H1 (cell line): ENCODE results near the gene MMP24. TPM values are rescaled to one million over a fixed set of nuclear protein-coding genes. Genes with fewer than 3 reads are reported as not detected.
A peak's percentile ranks its signal among the peaks of the same experiment; 100 is the strongest.

Experiments used
- CTCF ChIA-PET: fragments of 300-600 bp; sonication (Branson Sonifier 250); formaldehyde crosslinking; loops from one replicate; lab custom pipeline; 2021; ENCODE audit not compliant: partially characterized antibody; lab: Charles Lee
- POLR2A ChIA-PET: fragments of 300-600 bp; sonication (Branson Sonifier 250); formaldehyde crosslinking; loops from one replicate; lab custom pipeline; 2021; ENCODE audit warnings: inconsistent platforms; ENCODE audit not compliant: partially characterized antibody; lab: Charles Lee
- DNase-seq, 2 experiments: peaks; one replicate each; pipeline versions ENCODE4 v3.0.0 to v3.0.0-alpha.2; 2010 to 2022; ENCODE audit warnings: low spot score in 2 of 2, low read depth in 1 of 2, mixed read lengths in 1 of 2
- FAIRE-seq: peaks from 2 replicates; lab custom pipeline; 2011; peaks lifted over from hg19 to GRCh38; lab: Jason Lieb, UNC
- H2AFZ ChIP-seq: 2 replicates; pipeline ENCODE4 v1.8.1; 2012; ENCODE audit warnings: low read length, inconsistent platforms
- H2AK5ac ChIP-seq: 2 replicates; pipeline ENCODE4 v1.6.1; 2013; ENCODE audit warnings: low read depth, low read length
- H2BK120ac ChIP-seq: replicated peaks from 2 replicates; pipeline ENCODE3; 2013; ENCODE audit warnings: low read depth, low read length, inconsistent platforms
- H2BK12ac ChIP-seq: 2 replicates; pipeline ENCODE4 v1.6.1; 2013; ENCODE audit warnings: low read depth, low read length
- H2BK15ac ChIP-seq: 2 replicates; pipeline ENCODE4 v1.6.1; 2013; ENCODE audit warnings: low read length
- H2BK20ac ChIP-seq: 2 replicates; pipeline ENCODE4 v1.6.1; 2013; ENCODE audit warnings: low read length
- H2BK5ac ChIP-seq: 2 replicates; pipeline ENCODE4 v1.6.1; 2013; ENCODE audit warnings: low read depth, low read length
- H3K14ac ChIP-seq: 2 replicates; pipeline ENCODE4 v1.6.1; 2013; ENCODE audit warnings: inconsistent platforms; ENCODE audit not compliant: insufficient read length
- H3K18ac ChIP-seq: 2 replicates; pipeline ENCODE4 v1.6.1; 2013; ENCODE audit warnings: low read length; ENCODE audit errors: extremely low read depth
- H3K23ac ChIP-seq: 2 replicates; pipeline ENCODE4 v1.6.1; 2013; ENCODE audit warnings: inconsistent platforms; ENCODE audit not compliant: insufficient read length
- H3K23me2 ChIP-seq: 2 replicates; pipeline ENCODE4 v1.6.1; 2013; ENCODE audit warnings: low read depth, low read length
- H3K27ac ChIP-seq: 2 replicates; pipeline ENCODE4 v1.6.1; 2011; ENCODE audit warnings: low read depth, low read length, inconsistent platforms
- H3K27me3 ChIP-seq, 4 experiments: replicated peaks in 1 of 4; 1 replicate in 1 of 4; 2 replicates in 3 of 4; pipeline versions ENCODE4 v1.6.1 to v1.8.1; 2011 to 2013; ENCODE audit warnings: low read length in 3 of 4, mild to moderate bottlenecking in 3 of 4, inconsistent platforms in 2 of 4, mixed read lengths in 2 of 4, moderate library complexity in 1 of 4; ENCODE audit not compliant: control insufficient read depth in 3 of 4, insufficient read depth in 3 of 4; ENCODE audit errors: extremely low read depth in 1 of 4
- H3K36me3 ChIP-seq, 4 experiments: 2 replicates each; pipeline versions ENCODE4 v1.6.1 to v1.8.1; 2011 to 2013; ENCODE audit warnings: mild to moderate bottlenecking in 4 of 4, low read length in 3 of 4, moderate library complexity in 2 of 4, control low read depth in 1 of 4, inconsistent platforms in 1 of 4; ENCODE audit not compliant: insufficient read depth in 4 of 4, control insufficient read depth in 2 of 4
- H3K4ac ChIP-seq: replicated peaks from 2 replicates; pipeline ENCODE3; 2013; ENCODE audit warnings: low read length, low read depth, mixed read lengths, inconsistent platforms; ENCODE audit not compliant: insufficient read length
- H3K4me1 ChIP-seq, 4 experiments: replicated peaks in 1 of 4; 1 replicate in 1 of 4; 2 replicates in 3 of 4; pipeline versions ENCODE4 v1.6.1 to v1.8.1; 2011 to 2013; ENCODE audit warnings: low read length in 3 of 4, inconsistent platforms in 2 of 4, mixed read lengths in 1 of 4; ENCODE audit not compliant: insufficient read depth in 4 of 4, control insufficient read depth in 3 of 4
- H3K4me2 ChIP-seq, 2 experiments: 2 replicates each; pipeline versions ENCODE4 v1.6.1 to v1.8.1; 2011 to 2013; ENCODE audit warnings: low read depth in 2 of 2, low read length in 2 of 2, control low read depth in 1 of 2, inconsistent platforms in 1 of 2, mild to moderate bottlenecking in 1 of 2; ENCODE audit not compliant: insufficient read depth in 1 of 2
- H3K4me3 ChIP-seq, 4 experiments: fragments of 200-600, 300-600 bp in 1 of 4; sonication (generic), shearing (Covaris generic), sonication (Bioruptor Twin) in 1 of 4; 2 replicates each; pipeline versions ENCODE4 v1.5.1 to v1.8.1; 2011 to 2016; ENCODE audit warnings: low read length in 4 of 4, low read depth in 3 of 4, control low read depth in 2 of 4, inconsistent platforms in 2 of 4, mild to moderate bottlenecking in 2 of 4, mixed read lengths in 1 of 4, moderate library complexity in 1 of 4; ENCODE audit not compliant: insufficient read depth in 2 of 4; ENCODE audit errors: extremely low read depth in 1 of 4
- H3K56ac ChIP-seq: replicated peaks from 2 replicates; pipeline ENCODE3; 2013; ENCODE audit warnings: low read depth, mild to moderate bottlenecking, mixed read lengths, low read length, inconsistent platforms; ENCODE audit not compliant: insufficient read length
- H3K79me1 ChIP-seq: 2 replicates; pipeline ENCODE4 v1.6.1; 2013; ENCODE audit warnings: low read depth, low read length, control low read depth
- H3K79me2 ChIP-seq, 2 experiments: 2 replicates each; pipeline versions ENCODE4 v1.6.1 to v1.8.1; 2012 to 2013; ENCODE audit warnings: low read length in 2 of 2, mild to moderate bottlenecking in 2 of 2, inconsistent platforms in 1 of 2; ENCODE audit not compliant: insufficient read depth in 2 of 2, control insufficient read depth in 1 of 2
- H3K9ac ChIP-seq, 4 experiments: replicated peaks in 1 of 4; 1 replicate in 1 of 4; 2 replicates in 3 of 4; pipeline versions ENCODE4 v1.6.1 to v1.8.1; 2011 to 2013; ENCODE audit warnings: low read depth in 3 of 4, low read length in 3 of 4, control low read depth in 2 of 4, mild to moderate bottlenecking in 2 of 4, moderate library complexity in 2 of 4, inconsistent platforms in 1 of 4; ENCODE audit errors: extremely low read depth in 1 of 4
- H3K9me3 ChIP-seq, 2 experiments: 2 replicates each; pipeline versions ENCODE4 v1.6.1 to v1.8.1; 2012 to 2013; ENCODE audit warnings: mild to moderate bottlenecking in 2 of 2, moderate library complexity in 2 of 2, control low read depth in 1 of 2, inconsistent platforms in 1 of 2, low read depth in 1 of 2, low read length in 1 of 2, mixed read lengths in 1 of 2; ENCODE audit not compliant: insufficient read depth in 2 of 2
- H4K20me1 ChIP-seq, 2 experiments: replicated peaks in 1 of 2; 2 replicates each; pipeline versions ENCODE3 to v1.8.1; 2011 to 2013; ENCODE audit warnings: inconsistent platforms in 2 of 2, low read length in 2 of 2, mild to moderate bottlenecking in 1 of 2; ENCODE audit not compliant: insufficient read depth in 2 of 2, control insufficient read depth in 1 of 2
- H4K5ac ChIP-seq: 2 replicates; pipeline ENCODE4 v1.6.1; 2013; ENCODE audit warnings: low read length, low read depth, mixed read lengths, inconsistent platforms; ENCODE audit not compliant: insufficient read length
- H4K8ac ChIP-seq: 2 replicates; pipeline ENCODE4 v1.8.0; 2013; ENCODE audit warnings: mild to moderate bottlenecking, moderate library complexity, low read length, inconsistent platforms; ENCODE audit not compliant: insufficient read depth; ENCODE audit errors: extremely low read depth
- H4K91ac ChIP-seq: replicated peaks from 2 replicates; pipeline ENCODE3; 2013; ENCODE audit warnings: low read length, mixed read lengths, inconsistent platforms; ENCODE audit not compliant: insufficient read length
- ATF3 ChIP-seq: IDR thresholded peaks from 2 replicates; pipeline ENCODE4 v1.6.1; 2011; ENCODE audit warnings: low read depth, mild to moderate bottlenecking, low read length; ENCODE audit not compliant: insufficient read depth
- CEBPB ChIP-seq: IDR thresholded peaks from 2 replicates; pipeline ENCODE4 v1.6.1; 2012; ENCODE audit warnings: low read depth, low read length
- CTBP2 ChIP-seq: IDR thresholded peaks from 2 replicates; pipeline ENCODE4 v1.7.0; 2011; ENCODE audit warnings: borderline replicate concordance, mild to moderate bottlenecking, moderate library complexity, mixed read lengths, low read length; ENCODE audit not compliant: insufficient read depth, insufficient read length
- E2F6 ChIP-seq: IDR thresholded peaks from 2 replicates; pipeline ENCODE4 v1.6.1; 2012; ENCODE audit warnings: inconsistent platforms
- HDAC2 ChIP-seq, 2 experiments: fragments of 300-600 bp in 1 of 2; sonication (generic) in 1 of 2; IDR thresholded peaks; 2 replicates each; pipeline ENCODE4 v1.6.1; 2011 to 2012; ENCODE audit warnings: low read depth in 2 of 2, low read length in 2 of 2, mild to moderate bottlenecking in 2 of 2, moderate library complexity in 2 of 2, borderline replicate concordance in 1 of 2, inconsistent platforms in 1 of 2
- HDAC6 ChIP-seq: IDR thresholded peaks from one replicate; pipeline ENCODE4 v1.7.1; 2012; ENCODE audit warnings: low read depth, mild to moderate bottlenecking, inconsistent platforms, low read length, moderate library complexity
- NRF1 ChIP-seq: IDR thresholded peaks from 2 replicates; pipeline ENCODE4 v1.6.1; 2011; ENCODE audit warnings: mild to moderate bottlenecking, low read depth, low read length, improper control_type of control experiment
- POLR2AphosphoS5 ChIP-seq: IDR thresholded peaks from 2 replicates; pipeline ENCODE4 v1.6.1; 2011; ENCODE audit warnings: low read depth, low read length
- SIRT6 ChIP-seq: IDR thresholded peaks from one replicate; pipeline ENCODE4 v1.7.1; 2012; ENCODE audit warnings: low read length, inconsistent platforms
- SP1 ChIP-seq: IDR thresholded peaks from 2 replicates; pipeline ENCODE4 v1.6.1; 2011; ENCODE audit warnings: low read depth, low read length
- SP4 ChIP-seq: IDR thresholded peaks from 2 replicates; pipeline ENCODE4 v1.6.1; 2012; ENCODE audit warnings: low read length, inconsistent platforms
- TEAD4 ChIP-seq: IDR thresholded peaks from 2 replicates; pipeline ENCODE4 v1.6.1; 2012; ENCODE audit warnings: low read depth, low read length, inconsistent platforms, mixed read lengths
- WGBS, 2 experiments: shearing (Covaris generic) in 1 of 2; methylation state at CpG; one replicate each; pipeline versions ENCODE4 v1.1.6 to v1.1.7; 2013 to 2015; ENCODE audit warnings: low lambda C conversion rate in 2 of 2, mixed read lengths in 2 of 2, inconsistent platforms in 1 of 2, low coverage in 1 of 2, missing lambda C conversion rate in 1 of 2; ENCODE audit not compliant: insufficient replicate concordance in 2 of 2, insufficient coverage in 1 of 2, insufficient read length in 1 of 2; ENCODE audit errors: extremely low coverage in 1 of 2, missing lambda C conversion rate in 1 of 2; 5-methylcytosine and 5-hydroxymethylcytosine counted together
- polyA plus RNA-seq, 7 experiments: library from polyadenylated mRNA; depleted of rRNA in 3 of 7; stranded (reverse) in 5 of 7; unstranded in 2 of 7; fragments of >200 nt in 5 of 7; fragments of 200-250 nt in 2 of 7; gene quantifications; 1 replicate in 5 of 7; 2 replicates in 1 of 7; 4 replicates in 1 of 7; pipeline versions ENCODE4 v1.2.1 to v1.2.3, GENCODE V29; 2011 to 2013; ENCODE audit warnings: missing spikeins in 2 of 7, mixed read lengths in 2 of 7
- total RNA-seq: library from RNA; stranded (reverse); fragmentation: NEBNext Ultra II Directional; extraction: Animal tissue kit (Norgen Biotek cat#: 25700); gene quantifications from 2 replicates; pipeline ENCODE4 v1.2.1, GENCODE V29; 2021

Gene MMP24
- total and polyA plus RNA-seq, 2 of the 8 experiments (the other 6 are each of a cell fraction or from before 2014, with no cell fraction given), result 18.8 to 21.4 TPM

GRCh38 chr20:35286899-35287508, 60.5 kb downstream of the MMP24 start:
- Histone ChIP-seq H2BK15ac (no peak overlapping the region), H3K9ac (no peak overlapping the region), H3K56ac (no peak overlapping the region), H3K79me1 (peaks cover 8% of the 10 kb centered on the region; the same call in 1 of the 2 replicates), H3K9me3 (no peaks in the 10 kb centered on the region), H3K23ac (no peak overlapping the region), H3K14ac (no peak overlapping the region), H3K4me3 (no peak overlapping the region), H3K36me3 (peaks cover 0 to 10% (median 3%) of the 10 kb centered on the region in 4 experiments; a peak in 4 of 8 replicates), H2BK20ac (no peak overlapping the region), H3K18ac (no peak overlapping the region), H3K4ac (no peak overlapping the region), H2AK5ac (no peak overlapping the region), H3K79me2 (peaks cover 9 to 22% of the 10 kb centered on the region in 2 experiments), H4K91ac (no peak overlapping the region), H2BK12ac (no peak overlapping the region), H3K27ac (no peak overlapping the region), H2BK5ac (no peak overlapping the region), H2AFZ (no peak overlapping the region), H3K4me2 (no peak overlapping the region), H3K4me1 (peaks cover 3 to 8% (median 5%) of the 10 kb centered on the region in 4 experiments; a peak in 6 of 7 replicates), H3K23me2 (peaks cover 8% of the 10 kb centered on the region), H4K8ac (peak overlapping the region; percentile 62), H4K20me1 (peaks cover 0 to 2% of the 10 kb centered on the region in 2 experiments), H3K27me3 (no peaks in the 10 kb centered on the region), H2BK120ac (no peak overlapping the region), H4K5ac (no peak overlapping the region)
- DNase-seq (no peak), FAIRE-seq (no peak)
- POLR2A ChIA-PET, result interaction anchor here (1.6 to 5.7 kb wide), 2 partner anchors 8 to 11 kb away, joined by 3 to 39 read pairs; partner anchors contain the start of gene MMP24OS
- WGBS, 2 experiments, result 89% methylated on average over 15 of the region's 17 CpGs; no CpG with 5 or more reads in 1 of the 2 experiments
- CTCF ChIA-PET, result interaction anchor here (0.8 to 1.5 kb wide), 4 partner anchors 10 to 287 kb away, joined by 3 to 5 read pairs (median 3); no protein-coding TSS in a partner anchor
- TF ChIP-seq SIRT6 (no peak), CTBP2 (no peak), TEAD4 (no peak), E2F6 (no peak), NRF1 (no peak), CEBPB (no peak), SP1 (no peak), ATF3 (no peak), SP4 (no peak), HDAC6 (no peak), HDAC2 (IDR thresholded peaks at IDR 0.05; ENCODE audit: borderline replicate concordance in 1 of 2, low read depth in 2 of 2, low read length in 2 of 2) (no peak), POLR2AphosphoS5 (no peak)
